Ishikawa (cell line): ENCODE results near the gene NR3C2.

Source experiments
- CEBPB ChIP-seq: IDR thresholded peaks from 2 replicates; pipeline ENCODE4 v1.6.1; 2012
- CREB1 ChIP-seq: IDR thresholded peaks from 2 replicates; pipeline ENCODE4 v1.6.1; 2012; ENCODE audit warnings: low read depth
- EGR1 ChIP-seq: IDR thresholded peaks from 2 replicates; pipeline ENCODE4 v1.6.1; 2012
- EP300 ChIP-seq: IDR thresholded peaks from 2 replicates; pipeline ENCODE4 v1.6.1; 2012; ENCODE audit warnings: borderline replicate concordance
- FOXM1 ChIP-seq: IDR thresholded peaks from 2 replicates; pipeline ENCODE4 v1.6.1; 2012; ENCODE audit warnings: low read depth, borderline replicate concordance
- MAX ChIP-seq: IDR thresholded peaks from 2 replicates; pipeline ENCODE4 v1.6.1; 2012
- NFIC ChIP-seq: IDR thresholded peaks from 2 replicates; pipeline ENCODE4 v1.6.1; 2012
- RAD21 ChIP-seq: IDR thresholded peaks from 2 replicates; pipeline ENCODE4 v1.6.1; 2012; ENCODE audit warnings: low read depth
- REST ChIP-seq: IDR thresholded peaks from 2 replicates; pipeline ENCODE4 v1.6.1; 2012; ENCODE audit warnings: low read depth, mild to moderate bottlenecking
- TAF1 ChIP-seq: IDR thresholded peaks from 2 replicates; pipeline ENCODE4 v1.6.1; 2012; ENCODE audit warnings: low read depth, mild to moderate bottlenecking
- TCF12 ChIP-seq: IDR thresholded peaks from 2 replicates; pipeline ENCODE4 v1.6.1; 2012; ENCODE audit warnings: low read depth
- TEAD4 ChIP-seq: IDR thresholded peaks from 2 replicates; pipeline ENCODE4 v1.6.1; 2012
- USF1 ChIP-seq: IDR thresholded peaks from 2 replicates; pipeline ENCODE4 v1.6.1; 2012
- YY1 ChIP-seq: IDR thresholded peaks from 2 replicates; pipeline ENCODE4 v1.6.1; 2012; ENCODE audit warnings: low read depth
- ZBTB7A ChIP-seq: IDR thresholded peaks from 2 replicates; pipeline ENCODE4 v1.6.1; 2012; ENCODE audit warnings: low read depth

NR3C2 gene

GRCh38 chr4:148044912-148045352, 397.3 kb downstream of the NR3C2 start:
- TF ChIP-seq USF1, result no peak
- TF ChIP-seq TCF12, result no peak
- peak; percentile 30; the same call in 1 of the 2 replicates for TF ChIP-seq RAD21
- no peak for TF ChIP-seq EP300
- no peak for TF ChIP-seq YY1
- no peak for TF ChIP-seq ZBTB7A
- TF ChIP-seq FOXM1, result no peak
- TF ChIP-seq CEBPB, result no peak
- no peak for TF ChIP-seq NFIC

- TF ChIP-seq FOXM1 (no peak), MAX (no peak), CEBPB (no peak), RAD21 (no peak), TEAD4 (no peak)
Observed at GRCh38 chr4:148044089-148044911, 397.9 kb downstream of the NR3C2 start.

GRCh38 chr4:148041606-148042329, 400.4 kb downstream of the NR3C2 start:
- no peak for TF ChIP-seq TAF1
- TF ChIP-seq ZBTB7A, result no peak
- no peak for TF ChIP-seq TEAD4
- TF ChIP-seq NFIC, result no peak
- TF ChIP-seq USF1, result no peak
- no peak for TF ChIP-seq EGR1
- no peak for TF ChIP-seq FOXM1
- no peak for TF ChIP-seq MAX
- no peak for TF ChIP-seq TCF12
- no peak for TF ChIP-seq YY1
- no peak for TF ChIP-seq REST
- TF ChIP-seq EP300, result no peak
- no peak for TF ChIP-seq RAD21
- TF ChIP-seq CEBPB, result no peak
- no peak for TF ChIP-seq CREB1

- no peak for TF ChIP-seq EGR1
Observed at GRCh38 chr4:148034813-148035212, 407.4 kb downstream of the NR3C2 start.

GRCh38 chr4:148030193-148030873, 411.9 kb downstream of the NR3C2 start:
- TF ChIP-seq TCF12 (no peak), EGR1 (no peak), ZBTB7A (no peak), TEAD4 (no peak), TAF1 (no peak), YY1 (no peak), RAD21 (no peak), MAX (no peak)

- TF ChIP-seq NFIC (no peak), USF1 (no peak), YY1 (no peak), CEBPB (no peak), MAX (no peak), TAF1 (no peak), CREB1 (no peak), TEAD4 (no peak), EGR1 (no peak), EP300 (no peak), REST (no peak), ZBTB7A (no peak), FOXM1 (no peak), RAD21 (no peak), TCF12 (no peak)
Observed at GRCh38 chr4:148029781-148030180, 412.4 kb downstream of the NR3C2 start.
